Stimulated activated naive CD8-positive, alpha-beta T cell treated with anti-CD3 and anti-CD28 coated beads, Interleukin-15, amount 100 ng/mL, for 72 hours (primary cell): ENCODE data around the gene MITD1.
"Not testable (repeated sequence)": the region's sequence is repeated elsewhere in the genome, so short reads cannot be mapped to it uniquely, and the experiment has no call there.

Source experiments
- ATAC-seq: fragments of 150-1000 bp; cut with Tn5 transposase; 2 replicates; pipeline ENCODE4 v1.10.0; 2021; ENCODE audit warnings: mild to moderate bottlenecking, moderate library complexity
- DNase-seq, 2 donors: peaks; one replicate each; pipeline ENCODE4 v3.0.0; 2021 to 2022
- H3K27ac Mint-ChIP-seq, 2 donors: one replicate each; pipeline ENCODE4 v1.8.0; 2022; ENCODE audit warnings: mild to moderate bottlenecking in 2 of 2, mixed read lengths in 2 of 2, moderate library complexity in 2 of 2
- H3K27me3 Mint-ChIP-seq: one replicate; pipeline ENCODE4 v1.8.0; 2022; ENCODE audit warnings: mixed read lengths
- H3K4me1 Mint-ChIP-seq: one replicate; pipeline ENCODE4 v1.8.0; 2022; ENCODE audit warnings: mild to moderate bottlenecking, mixed read lengths
- H3K4me3 Mint-ChIP-seq, 2 donors: one replicate each; pipeline ENCODE4 v1.8.0; 2022; ENCODE audit warnings: mild to moderate bottlenecking in 2 of 2, mixed read lengths in 2 of 2, moderate library complexity in 1 of 2
- H3K9me3 Mint-ChIP-seq, 2 donors: one replicate each; pipeline ENCODE4 v1.8.0; 2022; ENCODE audit warnings: mixed read lengths in 2 of 2

MITD1 gene

GRCh38 chr2:99139003-99139402 lies 41.9 kb downstream of the MITD1 start:
- H3K4me3 Mint-ChIP-seq: no peak overlapping the region
- ATAC-seq: no peak

GRCh38 chr2:99135044-99135556 lies 45.8 kb downstream of the MITD1 start:
- ATAC-seq, DNase-seq, H3K4me3 Mint-ChIP-seq, H3K27ac Mint-ChIP-seq, H3K27me3 Mint-ChIP-seq: not testable (repeated sequence)
- peaks cover 31 to 37% of the 10 kb centered on the region in 2 donors for H3K9me3 Mint-ChIP-seq
- H3K4me1 Mint-ChIP-seq: peaks cover 17% of the 10 kb centered on the region

More at GRCh38 chr2:99139003-99139402, 41.9 kb downstream of the MITD1 start:
- peaks cover 5 to 9% of the 10 kb centered on the region in 2 donors for H3K9me3 Mint-ChIP-seq
- H3K27me3 Mint-ChIP-seq: no peaks in the 10 kb centered on the region
- H3K27ac Mint-ChIP-seq: no peak overlapping the region
- DNase-seq: no peak
- H3K4me1 Mint-ChIP-seq: peaks cover 29% of the 10 kb centered on the region

- Mint-ChIP-seq H3K4me3 (no peak overlapping the region), H3K27ac (no peak overlapping the region), H3K27me3 (no peaks in the 10 kb centered on the region), H3K4me1 (no peaks in the 10 kb centered on the region), H3K9me3 (peaks cover 52 to 71% of the 10 kb centered on the region in 2 donors)
- ATAC-seq (no peak), DNase-seq (no peak)
Observed at GRCh38 chr2:99127981-99128380, 52.9 kb downstream of the MITD1 start.
